GDM1 (cell line): ENCODE data around the gene IFNA16.
"Not testable (repeated sequence)": the region's sequence is repeated elsewhere in the genome, so short reads cannot be mapped to it uniquely, and the experiment has no call there.

ENCODE experiments used
- DNase-seq: peaks from one replicate; lab custom pipeline; 2025; lab: John Stamatoyannopoulos, UW

The IFNA16 gene

DNA sequence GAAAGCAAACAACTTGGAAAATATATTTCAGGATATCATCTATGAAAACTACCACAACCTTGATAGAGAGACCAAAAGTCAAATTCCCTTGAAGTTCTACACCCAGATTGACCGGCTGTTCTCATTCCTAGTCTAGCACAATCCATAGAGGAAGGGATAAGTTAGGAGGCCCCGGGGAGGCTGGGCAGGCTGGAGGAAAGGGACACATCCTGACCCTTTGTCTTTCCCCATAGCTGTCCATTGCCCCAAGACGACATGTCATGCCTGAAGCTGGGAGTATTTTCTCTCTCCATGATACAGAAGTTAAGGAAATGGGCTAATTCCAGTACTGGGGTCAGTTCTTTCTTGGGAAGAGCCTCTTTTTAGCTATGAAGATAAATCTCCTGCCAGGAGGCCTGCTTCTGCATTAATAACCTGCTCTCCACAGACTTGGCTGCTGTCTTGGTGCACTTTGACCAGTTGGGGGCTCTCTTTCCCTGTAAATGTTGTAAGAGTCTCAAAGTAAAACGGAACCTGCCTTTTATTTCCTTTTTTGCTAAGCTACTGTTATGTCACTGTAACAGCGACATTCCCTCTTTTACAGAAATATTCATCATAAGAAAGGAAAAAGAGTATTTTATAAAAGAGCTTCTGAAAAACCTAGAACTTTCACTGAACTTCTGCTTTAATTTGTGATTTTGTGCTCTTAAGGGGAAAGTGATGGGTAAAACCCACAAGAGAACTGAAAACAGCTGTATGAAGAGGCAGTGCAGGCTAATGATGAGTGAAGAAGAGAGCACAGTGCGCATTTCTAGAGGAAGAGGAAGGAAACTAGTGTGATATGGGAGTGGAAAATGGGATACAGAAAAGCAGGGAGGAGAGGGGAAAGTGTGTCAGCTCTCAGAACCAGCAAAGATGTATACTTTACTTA is 22.0 kb downstream of the IFNA16 start:
- DNase-seq = peak; percentile 32

DNA sequence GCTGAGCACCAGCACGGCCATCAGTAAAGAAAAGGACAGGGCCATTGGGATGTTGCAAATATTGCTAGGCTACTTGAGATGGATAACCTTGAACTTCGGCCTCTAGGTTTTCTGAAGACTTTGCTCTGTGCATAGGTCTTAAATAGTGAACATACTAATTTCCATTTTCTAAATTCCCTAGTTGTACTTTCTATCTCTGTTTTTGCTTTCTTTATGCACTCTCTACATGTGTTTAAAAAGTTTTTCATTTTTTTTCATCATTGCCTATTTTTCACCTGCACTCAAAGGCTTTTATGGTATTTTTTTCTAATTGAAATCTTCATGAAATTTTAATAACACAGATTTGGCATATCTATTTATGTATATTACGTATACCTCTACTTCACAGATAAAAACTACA is 29.6 kb downstream of the IFNA16 start, which contains the start of gene IFNA4:
TSS of gene IFNA4 (minus strand) at position 101 of the 400 bp plus-strand sequence. CDS start at position 45, 56 bp downstream.
- DNase-seq = not testable (repeated sequence)

DNA sequence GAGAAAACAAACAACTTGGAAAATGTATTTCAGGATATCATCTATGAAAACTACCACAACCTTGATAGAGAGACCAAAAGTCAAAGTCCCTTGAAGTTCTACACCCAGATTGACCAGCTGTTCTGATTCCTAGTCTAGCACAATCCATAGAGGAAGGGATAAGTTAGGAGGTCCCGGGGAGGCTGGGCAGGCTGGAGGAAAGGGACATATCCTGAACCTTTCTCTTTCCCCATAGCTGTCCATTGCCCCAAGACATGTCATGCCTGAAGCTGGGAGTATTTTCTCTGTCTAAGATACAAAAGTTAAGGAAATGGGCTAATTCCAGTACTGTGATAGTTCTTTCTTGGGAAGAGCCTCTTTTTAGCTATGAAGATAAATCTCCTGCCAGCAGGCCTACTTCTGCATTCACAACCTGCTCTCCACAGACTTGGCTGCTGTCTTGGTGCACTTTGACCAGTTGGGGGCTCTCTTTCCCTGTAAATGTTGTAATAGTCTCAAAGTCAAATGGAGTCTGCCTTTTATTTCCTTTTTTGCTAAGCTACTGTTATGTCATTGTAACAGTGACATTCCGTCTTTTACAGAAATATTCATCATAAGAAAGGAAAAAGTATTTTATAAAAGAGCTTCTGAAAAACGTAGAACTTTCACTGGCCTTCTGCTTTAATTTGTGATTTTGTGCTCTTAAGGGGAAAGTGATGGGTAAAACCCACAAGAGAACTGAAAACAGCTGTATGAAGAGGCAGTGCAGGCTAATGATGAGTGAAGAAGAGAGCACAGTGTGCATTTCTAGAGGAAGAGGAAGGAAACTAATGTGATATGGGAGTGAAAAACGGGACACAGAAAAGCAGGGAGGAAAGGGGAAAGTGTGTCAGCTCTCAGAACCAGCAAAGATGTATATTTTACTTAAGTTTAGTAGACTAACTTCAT is 34.0 kb downstream of the IFNA16 start:
- peak; percentile 47 for DNase-seq

GRCh38 chr9:21174671-21175070 is 42.4 kb downstream of the IFNA16 start:
- DNase-seq = no peak

- DNase-seq = no peak
These were observed 45.0 kb downstream of the IFNA16 start for GRCh38 chr9:21172156-21172555.

DNA sequence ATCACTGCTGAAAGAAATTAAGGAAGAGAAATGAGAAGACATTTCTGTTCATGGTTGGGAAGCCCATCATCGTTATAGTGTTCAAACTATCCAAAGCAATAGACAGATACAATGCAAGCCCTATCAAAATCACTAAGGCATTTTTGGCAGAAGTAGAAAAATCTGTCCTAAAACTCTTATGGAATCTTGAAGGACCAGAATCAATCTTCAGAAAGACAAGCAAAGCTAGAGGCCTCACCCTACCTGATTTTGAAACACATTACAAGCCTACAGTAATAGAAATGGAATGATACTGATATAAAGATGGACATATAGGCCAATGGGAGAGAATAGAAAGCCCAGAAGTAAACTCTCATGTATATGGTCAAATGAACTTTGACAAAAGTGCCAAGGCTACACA is 45.8 kb downstream of the IFNA16 start:
- no peak for DNase-seq

- not testable (repeated sequence) for DNase-seq
These were observed 50.6 kb downstream of the IFNA16 start, which contains the start of gene IFNA21 for GRCh38 chr9:21166560-21166959. TSS of gene IFNA21 (minus strand) at chr9:21166660. CDS start at chr9:21166612, 48 bp downstream.
